ENCODE results near the gene MTIF3.

Gene MTIF3

GRCh38 chr13:27476943-27477703 is 26.8 kb upstream of the MTIF3 start:
- no peaks in the 10 kb centered on the region for H3K27me3 ChIP-seq

DNA sequence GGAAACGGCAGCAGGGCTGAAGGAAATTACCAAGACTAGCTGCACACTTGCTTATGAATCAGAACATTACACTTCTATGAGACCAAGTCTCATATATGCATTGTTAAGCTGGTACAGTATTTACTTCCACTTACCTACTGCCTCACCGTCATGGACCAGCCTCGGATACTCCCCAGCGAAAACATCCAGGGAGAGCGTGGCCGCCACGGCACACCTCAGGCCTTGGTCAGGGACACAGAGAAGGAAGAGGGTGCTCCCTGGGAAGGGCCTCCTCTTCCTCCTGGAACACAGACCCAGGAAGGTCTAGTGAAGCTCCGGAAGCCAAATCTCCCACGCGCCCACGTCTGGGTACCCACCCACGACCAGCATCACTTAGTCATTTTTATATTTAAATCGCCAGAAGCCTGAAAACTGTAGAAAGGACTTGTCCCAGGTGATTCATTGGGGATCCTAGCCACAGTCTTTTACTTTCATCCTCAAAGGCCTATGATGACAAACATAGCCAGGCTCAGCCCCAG is 24.4 kb upstream of the MTIF3 start:
- no peaks in the 10 kb centered on the region for H3K9me3 ChIP-seq
- TF ChIP-seq CTCF (IDR thresholded peaks at IDR 0.05; ENCODE audit: low read depth, low read length), result no peak
- no peaks in the 10 kb centered on the region for H3K27me3 ChIP-seq
- DNase-seq, result no peak
- H3K36me3 ChIP-seq, result no peaks in the 10 kb centered on the region
- no peaks in the 10 kb centered on the region for H3K4me1 ChIP-seq
- H3K4me3 ChIP-seq (ENCODE audit: low read depth, low read length), result no peak overlapping the region

More at GRCh38 chr13:27476943-27477703, 26.8 kb upstream of the MTIF3 start:
- H3K4me1 ChIP-seq, result no peaks in the 10 kb centered on the region
- no peak for TF ChIP-seq CTCF (IDR thresholded peaks at IDR 0.05; ENCODE audit: low read depth, low read length)
- H3K4me3 ChIP-seq (ENCODE audit: low read depth, low read length), result no peak overlapping the region
- no peak for DNase-seq
- no peaks in the 10 kb centered on the region for H3K9me3 ChIP-seq
- no peaks in the 10 kb centered on the region for H3K36me3 ChIP-seq

GRCh38 chr13:27472941-27473340 is 22.6 kb upstream of the MTIF3 start:
- Histone ChIP-seq H3K4me3 (ENCODE audit: low read depth, low read length) (no peak overlapping the region), H3K4me1 (no peaks in the 10 kb centered on the region), H3K27me3 (no peaks in the 10 kb centered on the region), H3K36me3 (no peaks in the 10 kb centered on the region), H3K9me3 (no peaks in the 10 kb centered on the region)
- no peak for TF ChIP-seq CTCF (IDR thresholded peaks at IDR 0.05; ENCODE audit: low read depth, low read length)
- no peak for DNase-seq

DNA sequence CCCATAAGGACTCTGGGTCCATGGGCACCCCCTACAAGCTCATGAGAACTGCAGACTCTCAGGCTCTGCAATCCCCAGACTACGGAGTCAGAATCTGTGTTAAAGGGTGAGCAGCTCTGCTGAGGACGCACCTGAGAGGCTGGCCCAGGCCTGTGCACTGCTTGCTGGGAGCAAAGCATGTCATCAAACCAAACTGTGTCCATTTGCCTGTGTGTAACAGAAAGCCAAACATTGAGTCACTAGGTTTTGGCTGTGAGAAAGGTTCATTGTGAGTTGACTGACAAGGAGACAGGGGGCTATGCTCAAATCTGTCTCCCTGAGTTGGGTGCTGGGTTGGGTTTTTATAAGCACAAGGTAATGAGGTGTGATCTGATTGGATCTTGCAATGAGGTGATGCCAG is 22.1 kb upstream of the MTIF3 start:
- H3K4me1 ChIP-seq, result no peaks in the 10 kb centered on the region
- H3K36me3 ChIP-seq, result no peaks in the 10 kb centered on the region
- H3K27me3 ChIP-seq, result no peaks in the 10 kb centered on the region
- H3K4me3 ChIP-seq (ENCODE audit: low read depth, low read length), result no peak overlapping the region
- DNase-seq, result no peak
- no peaks in the 10 kb centered on the region for H3K9me3 ChIP-seq
- TF ChIP-seq CTCF (IDR thresholded peaks at IDR 0.05; ENCODE audit: low read depth, low read length), result no peak

DNA sequence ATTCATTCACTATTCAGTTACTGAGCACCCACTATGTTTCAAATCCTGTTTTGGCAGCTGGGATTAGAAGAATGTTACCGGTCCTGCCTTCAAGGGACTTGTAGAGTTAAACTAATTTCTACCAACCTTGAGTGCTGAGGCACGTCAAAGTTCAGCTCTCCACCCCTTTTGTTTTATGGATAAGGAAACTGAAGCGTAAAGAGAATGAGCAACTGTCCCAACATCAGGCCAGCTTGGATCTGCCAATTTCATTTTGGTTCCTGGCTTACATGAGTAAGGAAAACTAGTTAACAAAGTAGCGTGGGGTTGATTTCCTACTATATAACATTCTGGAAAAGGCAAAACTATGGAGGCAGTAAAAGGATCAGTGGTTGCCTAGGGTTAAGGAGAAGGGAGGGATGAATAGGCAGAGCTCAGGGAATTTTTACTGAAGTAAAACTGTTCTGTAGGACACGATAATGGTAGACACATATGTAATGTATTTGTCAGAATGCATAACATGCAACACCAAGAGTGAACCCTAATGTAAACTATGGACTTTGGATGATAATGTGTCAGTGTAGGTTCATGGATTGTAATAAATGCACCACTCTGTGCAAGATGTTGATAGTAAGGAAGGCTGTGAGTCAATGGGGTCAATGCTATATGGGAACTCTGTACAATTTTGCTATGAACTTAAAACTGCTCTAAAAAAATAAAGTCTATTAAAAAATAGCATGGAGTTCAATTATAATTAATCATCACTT is 19.9 kb upstream of the MTIF3 start:
- Histone ChIP-seq H3K36me3 (no peaks in the 10 kb centered on the region), H3K4me3 (ENCODE audit: low read depth, low read length) (no peak overlapping the region), H3K9me3 (no peaks in the 10 kb centered on the region), H3K27me3 (no peaks in the 10 kb centered on the region), H3K4me1 (no peaks in the 10 kb centered on the region)
- no peak for DNase-seq
- TF ChIP-seq CTCF (IDR thresholded peaks at IDR 0.05; ENCODE audit: low read depth, low read length), result no peak

DNA sequence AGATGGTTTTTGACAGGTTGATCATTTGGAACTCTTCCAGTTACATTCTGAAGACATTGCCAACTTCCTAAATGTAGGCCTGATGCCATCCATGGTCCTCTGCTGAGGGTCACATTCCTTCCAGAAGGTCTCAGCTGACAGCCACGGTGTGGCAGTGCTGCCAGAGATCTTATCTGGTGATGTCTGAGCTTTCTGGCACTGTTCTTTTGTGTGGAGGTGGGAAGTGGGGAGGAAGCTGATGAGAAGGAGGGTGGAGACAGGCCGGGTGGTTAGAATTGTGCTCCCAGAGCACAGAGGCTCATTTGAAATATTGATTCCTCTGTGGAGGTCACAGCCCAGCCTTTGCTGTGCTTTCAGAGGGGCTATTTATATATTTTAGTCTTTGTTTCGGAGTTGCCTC is 16.1 kb upstream of the MTIF3 start:
- DNase-seq, result no peak
- no peak for TF ChIP-seq CTCF (IDR thresholded peaks at IDR 0.05; ENCODE audit: low read depth, low read length)
- H3K4me1 ChIP-seq, result no peaks in the 10 kb centered on the region
- H3K36me3 ChIP-seq, result no peaks in the 10 kb centered on the region
- H3K27me3 ChIP-seq, result no peaks in the 10 kb centered on the region
- H3K9me3 ChIP-seq, result no peaks in the 10 kb centered on the region
- H3K4me3 ChIP-seq (ENCODE audit: low read depth, low read length), result no peak overlapping the region
